CD14-positive monocyte (primary cell): ENCODE results near the gene TBC1D5. TPM values are rescaled to one million over a fixed set of nuclear protein-coding genes. Genes with fewer than 3 reads are reported as not detected.

Experiments used
- DNase-seq, 3 donors: peaks; one replicate each; pipeline ENCODE4 v3.0.0-alpha.2; 2011 to 2022
- H2AFZ ChIP-seq: 2 replicates; pipeline ENCODE4 v1.6.0; 2012; ENCODE audit warnings: mild to moderate bottlenecking, low read depth, low read length, inconsistent platforms; ENCODE audit not compliant: insufficient read depth, poor library complexity, severe bottlenecking
- H3K27ac ChIP-seq, 2 donors: 1 replicate in 1 of 2; 2 replicates in 1 of 2; pipeline ENCODE4 v1.5.1; 2012 to 2013; ENCODE audit warnings: low read length in 2 of 2, control low read depth in 1 of 2, inconsistent platforms in 1 of 2, low read depth in 1 of 2, mild to moderate bottlenecking in 1 of 2
- H3K27me3 ChIP-seq, 2 donors: one replicate each; pipeline versions ENCODE4 v1.6.0 to v1.6.1; 2011 to 2013; ENCODE audit warnings: low read length in 2 of 2; ENCODE audit not compliant: control insufficient read depth in 2 of 2, insufficient read depth in 2 of 2
- H3K36me3 ChIP-seq, 2 donors: replicated peaks in 1 of 2; 1 replicate in 1 of 2; 2 replicates in 1 of 2; pipeline versions ENCODE4 v1.5.1 to v1.6.1; 2012 to 2013; ENCODE audit warnings: low read length in 2 of 2, control low read depth in 1 of 2, inconsistent platforms in 1 of 2, mild to moderate bottlenecking in 1 of 2; ENCODE audit not compliant: insufficient read depth in 2 of 2, control insufficient read depth in 1 of 2
- H3K4me1 ChIP-seq, 2 donors: 1 replicate in 1 of 2; 2 replicates in 1 of 2; pipeline versions ENCODE4 v1.5.1 to v1.6.1; 2012 to 2013; ENCODE audit warnings: low read length in 2 of 2, control low read depth in 1 of 2, inconsistent platforms in 1 of 2, mild to moderate bottlenecking in 1 of 2, moderate library complexity in 1 of 2; ENCODE audit not compliant: insufficient read depth in 2 of 2, control insufficient read depth in 1 of 2
- H3K4me2 ChIP-seq: replicated peaks from 2 replicates; pipeline ENCODE3; 2012; ENCODE audit warnings: low read length, moderate library complexity, mild to moderate bottlenecking; ENCODE audit not compliant: poor library complexity, severe bottlenecking; ENCODE audit errors: extremely low read depth
- H3K4me3 ChIP-seq, 3 experiments: fragments of 200-600 bp in 1 of 3; sonication (generic) in 1 of 3; replicated peaks in 1 of 3; 1 replicate in 2 of 3; 2 replicates in 1 of 3; pipeline ENCODE4 v1.5.1; 2011 to 2013; ENCODE audit warnings: low read length in 3 of 3, mild to moderate bottlenecking in 3 of 3, control low read depth in 2 of 3, low read depth in 2 of 3, inconsistent platforms in 1 of 3, moderate library complexity in 1 of 3
- H3K79me2 ChIP-seq: 2 replicates; pipeline ENCODE4 v1.6.0; 2012; ENCODE audit warnings: mild to moderate bottlenecking, control low read depth, inconsistent platforms, low read length, moderate library complexity; ENCODE audit not compliant: insufficient read depth
- H3K9ac ChIP-seq: 2 replicates; pipeline ENCODE4 v1.6.0; 2017; ENCODE audit warnings: low read length, mild to moderate bottlenecking; ENCODE audit not compliant: insufficient read depth, poor library complexity, severe bottlenecking
- H3K9me3 ChIP-seq, 2 donors: replicated peaks in 1 of 2; 1 replicate in 1 of 2; 2 replicates in 1 of 2; pipeline versions ENCODE4 v1.5.1 to v1.6.1; 2012 to 2013; ENCODE audit warnings: low read length in 2 of 2, control low read depth in 1 of 2; ENCODE audit not compliant: control insufficient read depth in 1 of 2, insufficient read depth in 1 of 2
- H4K20me1 ChIP-seq: 2 replicates; pipeline ENCODE4 v1.6.0; 2012; ENCODE audit warnings: mild to moderate bottlenecking, low read length, control low read depth, moderate library complexity; ENCODE audit not compliant: insufficient read depth
- H3K27ac Mint-ChIP-seq, 7 donors: one replicate each; pipeline ENCODE4 v1.8.0; 2020; ENCODE audit warnings: mild to moderate bottlenecking in 7 of 7, mixed read lengths in 7 of 7, moderate library complexity in 6 of 7, inconsistent platforms in 2 of 7
- H3K27me3 Mint-ChIP-seq, 3 donors: one replicate each; pipeline ENCODE4 v1.8.0; 2021 to 2022; ENCODE audit warnings: low read depth in 3 of 3, mild to moderate bottlenecking in 3 of 3, mixed read lengths in 3 of 3, moderate library complexity in 3 of 3, inconsistent platforms in 1 of 3
- H3K36me3 Mint-ChIP-seq, 2 donors: one replicate each; pipeline ENCODE4 v1.8.0; 2020; ENCODE audit warnings: mixed read lengths in 2 of 2, inconsistent platforms in 1 of 2, mild to moderate bottlenecking in 1 of 2
- H3K4me1 Mint-ChIP-seq: one replicate; pipeline ENCODE4 v1.8.0; 2020; ENCODE audit warnings: mild to moderate bottlenecking, mixed read lengths
- H3K4me3 Mint-ChIP-seq, 2 donors: one replicate each; pipeline ENCODE4 v1.8.0; 2020; ENCODE audit warnings: mild to moderate bottlenecking in 2 of 2, mixed read lengths in 2 of 2, moderate library complexity in 1 of 2
- H3K9me3 Mint-ChIP-seq, 7 donors: one replicate each; pipeline ENCODE4 v1.8.0; 2020 to 2022; ENCODE audit warnings: mixed read lengths in 7 of 7, mild to moderate bottlenecking in 6 of 7, moderate library complexity in 6 of 7, inconsistent platforms in 2 of 7
- CTCF ChIP-seq: fragments of 200-600 bp; IDR thresholded peaks from one replicate; pipeline ENCODE4 v1.8.0; 2022; ENCODE audit warnings: antibody characterized with exemption, mild to moderate bottlenecking
- WGBS: methylation state at CpG from one replicate; pipeline ENCODE4 v1.1.5; 2013; ENCODE audit warnings: missing lambda C conversion rate; ENCODE audit not compliant: insufficient coverage; 5-methylcytosine and 5-hydroxymethylcytosine counted together
- intact Hi-C, 2 donors: fragments of 100-400 bp; cut with micrococcal nuclease; formaldehyde crosslinking; loops; one replicate each; pipeline versions ENCODE4 v1.15.0 to v1.15.1; 2023
- polyA plus RNA-seq, 3 donors: library from polyadenylated mRNA; depleted of rRNA in 1 of 3; unstranded in 2 of 3; stranded (reverse) in 1 of 3; fragments of 300-500 nt in 2 of 3; fragments of >200 nt in 1 of 3; fragmentation: Illumina TruSeq in 2 of 3; gene quantifications; 1 replicate in 2 of 3; 2 replicates in 1 of 3; pipeline ENCODE4 v1.2.3, GENCODE V29; 2012 to 2021

The TBC1D5 gene
- polyA plus RNA-seq, 3 donors: 17.6 to 35.3 (median 21.0) TPM

- Mint-ChIP-seq H3K9me3 (no peaks in the 10 kb centered on the region), H3K27me3 (peaks cover 0 to 2% (median 2%) of the 10 kb centered on the region in 3 donors), H3K4me1 (peaks cover 28% of the 10 kb centered on the region), H3K4me3 (peak overlapping the region; percentile 61 to 84), H3K27ac (peak overlapping the region in 4 of 7 donors; percentile 31 to 70 (median 66)), H3K36me3 (no peaks in the 10 kb centered on the region)
- intact Hi-C loops: loop anchor here (10.0 kb wide), 2 partner anchors 105 to 1485 kb away; partner anchors contain the start of genes DPH3 (in 1 of the 2) and OXNAD1 (in 1 of the 2)
- peak overlapping the region; percentile 67 for H2AFZ ChIP-seq
- H3K4me1 ChIP-seq: peaks cover 19 to 26% of the 10 kb centered on the region in 2 donors
- TF ChIP-seq CTCF: no peak
- H3K9ac ChIP-seq: peak overlapping the region; percentile 19
- H4K20me1 ChIP-seq: no peaks in the 10 kb centered on the region
- no peaks in the 10 kb centered on the region for H3K27me3 ChIP-seq
- no peak for DNase-seq
- H3K36me3 ChIP-seq: no peaks in the 10 kb centered on the region
- no peaks in the 10 kb centered on the region for H3K79me2 ChIP-seq
- H3K9me3 ChIP-seq: no peaks in the 10 kb centered on the region
- H3K4me3 ChIP-seq: peak overlapping the region; percentile 11 to 52 (median 44)
- WGBS: 18% methylated on average over 2 of the region's 3 CpGs
- peak overlapping the region in 1 of 2 donors; percentile 43 for H3K27ac ChIP-seq
- H3K4me2 ChIP-seq: peak overlapping the region; percentile 59
Observed at GRCh38 chr3:17749705-17750293, 7.4 kb upstream of the TBC1D5 start.

- Histone ChIP-seq H3K4me2 (peak overlapping the region; percentile 59), H3K36me3 (no peaks in the 10 kb centered on the region), H3K9me3 (no peaks in the 10 kb centered on the region), H2AFZ (peak overlapping the region; percentile 67), H3K27me3 (no peaks in the 10 kb centered on the region), H4K20me1 (no peaks in the 10 kb centered on the region), H3K9ac (no peak overlapping the region), H3K27ac (peak overlapping the region in 1 of 2 donors; percentile 43), H3K79me2 (no peaks in the 10 kb centered on the region), H3K4me1 (peaks cover 19 to 26% of the 10 kb centered on the region in 2 donors), H3K4me3 (peak overlapping the region in 1 of 3 experiments; percentile 52)
- TF ChIP-seq CTCF: no peak
- intact Hi-C loops: loop anchor here (10.0 kb wide), 2 partner anchors 104 to 1484 kb away; partner anchors contain the start of genes DPH3 (in 1 of the 2) and OXNAD1 (in 1 of the 2)
- H3K9me3 Mint-ChIP-seq: no peaks in the 10 kb centered on the region
- H3K36me3 Mint-ChIP-seq: no peaks in the 10 kb centered on the region
- H3K4me3 Mint-ChIP-seq: peak overlapping the region; percentile 28 to 84
- DNase-seq: no peak
- no CpG with 5 or more reads among the region's 1 CpG for WGBS
- H3K4me1 Mint-ChIP-seq: peaks cover 28% of the 10 kb centered on the region
- H3K27ac Mint-ChIP-seq: peak overlapping the region in 2 of 7 donors; percentile 8 to 67
- peaks cover 0 to 2% (median 2%) of the 10 kb centered on the region in 3 donors for H3K27me3 Mint-ChIP-seq
Observed at GRCh38 chr3:17749281-17749680, 6.8 kb upstream of the TBC1D5 start.
